Mucosa of descending colon (tissue), 3 donors: ENCODE measurements around the gene CMTM8. TPM values are rescaled to one million over a fixed set of nuclear protein-coding genes. Genes with fewer than 3 reads are reported as not detected.

ENCODE experiments used
- ATAC-seq: fragments of 200-7000 bp; cut with Tn5 transposase; one replicate; pipeline ENCODE4 v1.9.1; 2020; ENCODE audit warnings: mild to moderate bottlenecking, moderate library complexity
- DNase-seq, 3 donors: peaks; one replicate each; pipeline ENCODE4 v3.0.0-alpha.2; 2020
- H3K36me3 ChIP-seq: fragments of 200-600 bp; one replicate; pipeline ENCODE4 v1.8.0; 2021; ENCODE audit warnings: low read depth, mild to moderate bottlenecking
- H3K4me1 ChIP-seq: fragments of 200-600 bp; one replicate; pipeline ENCODE4 v1.8.0; 2021; ENCODE audit warnings: low read depth, mild to moderate bottlenecking
- H3K4me3 ChIP-seq: fragments of 200-600 bp; one replicate; pipeline ENCODE4 v1.8.0; 2021; ENCODE audit warnings: mild to moderate bottlenecking
- H3K9me3 ChIP-seq: fragments of 200-600 bp; one replicate; pipeline ENCODE4 v1.8.0; 2021; ENCODE audit warnings: mild to moderate bottlenecking
- CTCF ChIP-seq: fragments of 200-600 bp; IDR thresholded peaks from one replicate; pipeline ENCODE4 v1.8.0; 2022; ENCODE audit warnings: antibody characterized with exemption, mild to moderate bottlenecking
- intact Hi-C, 2 donors: fragments of 100-400 bp; cut with DNase I in 1 of 2; cut with micrococcal nuclease in 1 of 2; formaldehyde crosslinking; loops; one replicate each; pipeline versions ENCODE4 v1.11.0 to v1.11.1; 2022; cut with DNase I, micrococcal nuclease
- total RNA-seq, 3 donors: library from RNA; stranded (reverse); fragmentation: NEBNext Ultra II Directional in 2 of 3; extraction: Animal tissue kit (Norgen Biotek cat#: 25700) in 2 of 3; gene quantifications; one replicate each; pipeline versions ENCODE4 v1.2.1 to v1.2.4, GENCODE V29; 2021 to 2023
- donor health status: DM: no; HTN: no; CAD: no; lungs with moderate emphysema.
- donor health status: DM: no; HTN: no; CAD: no.
- donor health status: DM: no; HTN: yes; CAD: no.

CMTM8 gene
- total RNA-seq, 3 donors from 2014 or later, result 3.5 to 10.5 (median 8.4) TPM

- ATAC-seq (no peak), DNase-seq (no peak)
- Histone ChIP-seq H3K4me3 (no peak overlapping the region), H3K4me1 (peaks cover 2% of the 10 kb centered on the region), H3K36me3 (no peaks in the 10 kb centered on the region), H3K9me3 (no peaks in the 10 kb centered on the region)
- intact Hi-C loops, result no loop called here
- no peak for TF ChIP-seq CTCF
These were observed 5.0 kb downstream of the CMTM8 start for GRCh38 chr3:32243519-32243918.

GRCh38 chr3:32245200-32245599 is 6.7 kb downstream of the CMTM8 start:
- Histone ChIP-seq H3K9me3 (no peaks in the 10 kb centered on the region), H3K36me3 (no peaks in the 10 kb centered on the region), H3K4me1 (peaks cover 2% of the 10 kb centered on the region), H3K4me3 (no peak overlapping the region)
- ATAC-seq (no peak), DNase-seq (no peak)
- intact Hi-C loops, result no loop called here
- no peak for TF ChIP-seq CTCF

- no peaks in the 10 kb centered on the region for H3K9me3 ChIP-seq
- no peak for TF ChIP-seq CTCF
- peaks cover 2% of the 10 kb centered on the region for H3K4me1 ChIP-seq
- intact Hi-C loops, result no loop called here
- H3K4me3 ChIP-seq, result no peak overlapping the region
- no peaks in the 10 kb centered on the region for H3K36me3 ChIP-seq
- no peak for DNase-seq
- no peak for ATAC-seq
These were observed 7.7 kb downstream of the CMTM8 start for GRCh38 chr3:32246079-32246675.

- DNase-seq (no peak), ATAC-seq (no peak)
- no peaks in the 10 kb centered on the region for H3K36me3 ChIP-seq
- H3K9me3 ChIP-seq, result no peaks in the 10 kb centered on the region
- no peak for TF ChIP-seq CTCF
- peaks cover 2% of the 10 kb centered on the region for H3K4me1 ChIP-seq
- intact Hi-C loops, result no loop called here
- H3K4me3 ChIP-seq, result no peak overlapping the region
These were observed 10.8 kb downstream of the CMTM8 start for GRCh38 chr3:32249184-32249782.

- Histone ChIP-seq H3K36me3 (no peaks in the 10 kb centered on the region), H3K4me1 (no peaks in the 10 kb centered on the region), H3K4me3 (no peak overlapping the region), H3K9me3 (no peaks in the 10 kb centered on the region)
- ATAC-seq (no peak), DNase-seq (no peak)
- no peak for TF ChIP-seq CTCF
- intact Hi-C loops, result no loop called here
These were observed 15.8 kb downstream of the CMTM8 start for GRCh38 chr3:32254268-32254667.
